Heart right ventricle (tissue), 16 donors: ENCODE measurements around the gene SKIC3. TPM values are rescaled to one million over a fixed set of nuclear protein-coding genes. Genes with fewer than 3 reads are reported as not detected.

ENCODE experiments used
- ATAC-seq, 8 donors: fragments of 200-7000 bp; cut with Tn5 transposase; one replicate each; pipeline ENCODE4 v1.9.1; 2020; ENCODE audit warnings: mild to moderate bottlenecking in 8 of 8, moderate library complexity in 8 of 8, moderate number of reproducible peaks in 1 of 8
- DNase-seq, 2 donors: peaks; one replicate each; pipeline ENCODE4 v3.0.0-alpha.2; 2020
- H3K27ac ChIP-seq, 10 donors: fragments of 200-600 bp; sonication (generic) in 2 of 10; one replicate each; pipeline versions ENCODE4 v1.5.0 to v1.8.0; 2020 to 2022; ENCODE audit warnings: mild to moderate bottlenecking in 3 of 10
- H3K27me3 ChIP-seq, 7 donors: fragments of 200-600 bp; one replicate each; pipeline ENCODE4 v1.8.0; 2021 to 2022; ENCODE audit warnings: mild to moderate bottlenecking in 2 of 7
- H3K36me3 ChIP-seq, 9 donors: fragments of 200-600 bp; sonication (generic) in 1 of 9; one replicate each; pipeline versions ENCODE4 v1.5.0 to v1.8.0; 2020 to 2022; ENCODE audit warnings: mild to moderate bottlenecking in 2 of 9
- H3K4me1 ChIP-seq, 9 donors: fragments of 200-600 bp; sonication (generic) in 1 of 9; one replicate each; pipeline versions ENCODE4 v1.5.0 to v1.8.0; 2020 to 2022; ENCODE audit warnings: mild to moderate bottlenecking in 4 of 9
- H3K4me3 ChIP-seq, 10 donors: fragments of 200-600 bp; sonication (generic) in 2 of 10; one replicate each; pipeline versions ENCODE4 v1.5.0 to v1.8.0; 2020 to 2022; ENCODE audit warnings: mild to moderate bottlenecking in 7 of 10, moderate library complexity in 2 of 10
- H3K9me3 ChIP-seq, 11 donors: fragments of 200-600 bp in 10 of 11; sonication (generic) in 2 of 11; one replicate each; pipeline versions ENCODE4 v1.5.0 to v1.8.0; 2013 to 2022; ENCODE audit warnings: mild to moderate bottlenecking in 2 of 11, control low read depth in 1 of 11, moderate library complexity in 1 of 11
- WGBS, 2 donors: extraction: QIAGEN DNeasy Blood & Tissue Kit; methylation state at CpG; one replicate each; pipeline ENCODE4 v1.1.7; 2013; ENCODE audit warnings: inconsistent platforms in 1 of 2; 5-methylcytosine and 5-hydroxymethylcytosine counted together
- intact Hi-C, 10 donors: fragments of 100-400 bp; cut with DNase I; formaldehyde crosslinking; loops; one replicate each; pipeline versions ENCODE4 v1.11.1 to v1.14.2; 2022
- polyA plus RNA-seq, 2 donors: library from polyadenylated mRNA; stranded (reverse); fragments of 200-250 nt; gene quantifications; one replicate each; pipeline ENCODE4 v1.2.3, GENCODE V29; 2013
- total RNA-seq, 10 donors: library from RNA; stranded (reverse); fragmentation: NEBNext Ultra II Directional in 3 of 10; extraction: Animal tissue kit (Norgen Biotek cat#: 25700) in 3 of 10; gene quantifications; one replicate each; pipeline versions ENCODE4 v1.2.1 to v1.2.4, GENCODE V29; 2021 to 2023
- TF ChIP-seq, protein P1 (sequence below), 9 donors: fragments of 200-600 bp; sonication (generic) in 2 of 9; IDR thresholded peaks; one replicate each; pipeline versions ENCODE4 v1.5.0 to v1.8.0; 2021 to 2022; ENCODE audit warnings: antibody characterized with exemption in 9 of 9, mild to moderate bottlenecking in 5 of 9, moderate library complexity in 1 of 9
- donor health status: Arrhythmogenic right ventricular cardiomyopathy.
- donor health status: ischemic (EF 13 %, LVEDD 7.1; RV severe dilation, severe dysfunction).
- donor health status: healthy with polysubstance abuse.
- donor health status: DM: no; HTN: yes; CAD: no.
- donor health status: DM: no; HTN: no; CAD: no.
- donor health status: ischemic (EF 25% LVEDD 6.9; RV normal size, moderate dysfunction).
- donor health status: ischemic (EF 25% LVEDD 5.7; RV mildly dilated, moderate dysfunction).
- donor health status: healthy.
- donor health status: DM: yes; HTN: yes; CAD: no.
- donor health status: Ischemic cardiomyopathy.
- donor health status: ischemic (EF 35%, LVEDD 5.7; RV mildly dilated, moderate dysfunction).
- donor health status: nonischemic (EF 11% LVEDD 7.7; RV severe dilation, severe dysfunction).
- donor health status: DM: yes; HTN: yes; CAD: no.
- donor health status: PGD.
- donor health status: ischemic (EF 29% LVEDD 5.4; RV normal size, mild dysfunction).
- donor health status: nonischemic (EF 23%, LVEDD 6.1; RV moderate dilation, normal function).

The SKIC3 gene
- total and polyA plus RNA-seq, 12 donors: 15.3 to 74.9 (median 68.0) TPM

DNA sequence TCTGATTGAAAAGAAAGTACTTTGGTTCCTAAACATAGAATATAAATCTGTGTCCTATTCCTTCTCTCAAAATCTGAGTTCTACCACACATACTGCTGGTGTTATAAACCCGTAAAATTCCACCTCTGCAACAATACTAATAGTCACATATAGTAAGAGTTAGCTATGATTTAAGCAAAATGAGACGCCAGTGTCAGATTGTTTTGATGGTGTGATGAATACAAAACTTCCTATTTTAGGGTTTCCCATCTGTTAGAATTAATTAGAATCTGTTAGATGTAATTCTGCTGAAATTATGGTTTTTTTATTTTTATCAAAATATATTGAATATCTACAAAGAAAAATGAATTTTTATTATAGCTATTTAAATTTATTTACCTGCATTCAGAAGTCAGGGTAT, 26.8 kb upstream of the SKIC3 start:
- no peak for DNase-seq
- intact Hi-C loops: loop anchor here in 1 of 10 donors (5.0 kb wide), 1 partner anchor 559 kb away; no protein-coding TSS in a partner anchor
- Histone ChIP-seq H3K9me3 (no peaks in the 10 kb centered on the region), H3K27ac (no peak overlapping the region), H3K4me3 (no peak overlapping the region), H3K4me1 (no peaks in the 10 kb centered on the region), H3K36me3 (peaks cover 0 to 13% (median 0%) of the 10 kb centered on the region in 9 donors), H3K27me3 (no peaks in the 10 kb centered on the region)
- 98 to 100% methylated on average over 2 of the region's 2 CpGs for WGBS, 2 donors
- ATAC-seq: no peak
- TF ChIP-seq, protein P1, sequence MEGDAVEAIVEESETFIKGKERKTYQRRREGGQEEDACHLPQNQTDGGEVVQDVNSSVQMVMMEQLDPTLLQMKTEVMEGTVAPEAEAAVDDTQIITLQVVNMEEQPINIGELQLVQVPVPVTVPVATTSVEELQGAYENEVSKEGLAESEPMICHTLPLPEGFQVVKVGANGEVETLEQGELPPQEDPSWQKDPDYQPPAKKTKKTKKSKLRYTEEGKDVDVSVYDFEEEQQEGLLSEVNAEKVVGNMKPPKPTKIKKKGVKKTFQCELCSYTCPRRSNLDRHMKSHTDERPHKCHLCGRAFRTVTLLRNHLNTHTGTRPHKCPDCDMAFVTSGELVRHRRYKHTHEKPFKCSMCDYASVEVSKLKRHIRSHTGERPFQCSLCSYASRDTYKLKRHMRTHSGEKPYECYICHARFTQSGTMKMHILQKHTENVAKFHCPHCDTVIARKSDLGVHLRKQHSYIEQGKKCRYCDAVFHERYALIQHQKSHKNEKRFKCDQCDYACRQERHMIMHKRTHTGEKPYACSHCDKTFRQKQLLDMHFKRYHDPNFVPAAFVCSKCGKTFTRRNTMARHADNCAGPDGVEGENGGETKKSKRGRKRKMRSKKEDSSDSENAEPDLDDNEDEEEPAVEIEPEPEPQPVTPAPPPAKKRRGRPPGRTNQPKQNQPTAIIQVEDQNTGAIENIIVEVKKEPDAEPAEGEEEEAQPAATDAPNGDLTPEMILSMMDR (IDR thresholded peaks at IDR 0.05): no peak

DNA sequence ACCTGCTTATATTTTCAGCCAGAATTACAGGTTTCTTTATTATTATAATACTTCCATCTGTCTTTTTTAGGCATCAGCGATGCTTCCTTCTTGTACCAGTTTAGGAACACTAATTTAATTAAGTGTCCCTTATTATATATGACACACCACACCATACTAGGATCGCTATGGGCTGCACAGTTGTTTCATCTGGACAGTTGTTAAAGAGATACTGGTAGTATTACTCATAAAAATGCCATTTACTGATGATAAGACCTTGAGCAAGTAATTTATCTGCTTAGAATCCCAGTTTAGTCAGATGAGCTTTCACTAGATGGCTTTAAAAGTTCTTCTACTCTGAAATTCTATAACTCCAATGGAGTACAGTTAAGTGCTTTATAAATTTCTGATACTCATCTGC, 17.2 kb upstream of the SKIC3 start:
- intact Hi-C loops: no loop called here
- H3K27me3 ChIP-seq: no peaks in the 10 kb centered on the region
- H3K36me3 ChIP-seq: peaks cover 0 to 27% (median 6%) of the 10 kb centered on the region in 9 donors
- DNase-seq (no peak), ATAC-seq (no peak)
- H3K27ac ChIP-seq: no peak overlapping the region
- peaks cover 0 to 22% (median 0%) of the 10 kb centered on the region in 11 donors for H3K9me3 ChIP-seq
- 93% methylated on average over 2 of the region's 2 CpGs for WGBS, 2 donors
- no peak overlapping the region for H3K4me3 ChIP-seq
- no peaks in the 10 kb centered on the region for H3K4me1 ChIP-seq
- TF ChIP-seq, protein P1 (IDR thresholded peaks at IDR 0.05): no peak

DNA sequence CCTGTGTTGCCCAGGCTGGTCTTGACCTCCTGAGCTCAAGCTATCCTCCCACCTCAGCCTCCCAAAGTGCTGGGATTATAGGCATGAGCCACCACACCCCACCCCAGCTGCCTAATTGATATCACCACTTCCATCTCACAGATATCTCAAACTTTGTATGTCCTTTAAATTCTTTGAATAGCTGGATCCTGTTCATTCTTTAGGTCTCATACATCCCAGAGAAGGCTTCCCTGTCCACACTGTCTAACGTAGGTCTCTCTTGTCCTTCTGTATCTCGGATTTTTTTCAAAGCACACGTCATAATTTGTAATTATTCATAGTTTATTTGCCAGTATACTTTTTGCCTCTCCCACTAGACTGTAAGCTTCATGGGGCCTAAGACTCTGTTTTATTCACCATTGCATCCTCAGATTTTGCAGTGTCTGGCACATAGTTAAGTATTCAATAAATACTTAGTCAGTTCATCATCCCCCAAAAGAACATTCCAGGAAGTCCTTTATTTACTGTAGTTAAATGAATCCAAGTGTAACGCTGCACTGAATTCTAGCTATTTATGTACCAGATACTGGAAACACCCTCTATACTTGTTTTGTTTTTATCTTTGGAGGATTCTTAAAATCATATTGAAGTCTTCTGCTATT, 10.6 kb upstream of the SKIC3 start:
- Histone ChIP-seq H3K4me3 (no peak overlapping the region), H3K27ac (no peak overlapping the region), H3K9me3 (no peaks in the 10 kb centered on the region), H3K4me1 (no peaks in the 10 kb centered on the region), H3K27me3 (no peaks in the 10 kb centered on the region), H3K36me3 (peaks cover 0 to 37% (median 0%) of the 10 kb centered on the region in 9 donors)
- intact Hi-C loops: no loop called here
- DNase-seq (no peak), ATAC-seq (no peak)
- 83 to 87% methylated on average over 4 of the region's 4 CpGs for WGBS, 2 donors
- TF ChIP-seq, protein P1 (IDR thresholded peaks at IDR 0.05): no peak

DNA sequence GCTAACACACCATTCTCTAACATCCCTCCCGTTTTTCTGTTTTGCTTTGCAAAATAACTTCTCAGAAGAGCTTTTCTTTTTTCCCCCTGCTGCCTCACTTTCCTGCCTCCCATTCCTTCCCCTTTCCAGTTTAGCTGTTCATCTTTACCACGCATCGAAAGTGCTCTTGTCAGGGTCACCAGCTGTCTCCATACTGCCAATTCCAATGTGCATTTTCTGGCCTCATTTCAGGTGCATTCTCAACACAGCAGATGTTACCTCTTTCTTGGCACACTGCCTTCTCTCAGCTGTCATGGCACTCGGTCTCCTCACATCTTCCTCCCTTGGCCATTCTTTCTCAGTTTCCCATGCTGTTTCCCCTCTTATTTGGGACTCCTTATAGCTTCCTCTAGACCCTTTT, 9.7 kb upstream of the SKIC3 start:
- intact Hi-C loops: no loop called here
- no peaks in the 10 kb centered on the region for H3K9me3 ChIP-seq
- DNase-seq (no peak), ATAC-seq (no peak)
- H3K4me3 ChIP-seq: no peak overlapping the region
- H3K27me3 ChIP-seq: no peaks in the 10 kb centered on the region
- H3K36me3 ChIP-seq: peaks cover 0 to 34% (median 0%) of the 10 kb centered on the region in 9 donors
- no peaks in the 10 kb centered on the region for H3K4me1 ChIP-seq
- no peak overlapping the region for H3K27ac ChIP-seq
- TF ChIP-seq, protein P1 (IDR thresholded peaks at IDR 0.05): no peak
- WGBS, 2 donors: 67 to 74% methylated on average over 4 of the region's 4 CpGs
